HL-60 (cell line): ENCODE data around the gene PPM1H.
"Not testable (repeated sequence)": the region's sequence is repeated elsewhere in the genome, so short reads cannot be mapped to it uniquely, and the experiment has no call there.

Experiments
- POLR2AphosphoS5 ChIP-seq: IDR thresholded peaks from 2 replicates; pipeline ENCODE4 v1.6.1; 2012; ENCODE audit warnings: low read depth
- TF ChIP-seq, protein P1 (sequence below): IDR thresholded peaks from one replicate; pipeline ENCODE4 v1.5.1; 2011; ENCODE audit warnings: low read length, control low read depth, inconsistent platforms; ENCODE audit not compliant: insufficient read depth
- TF ChIP-seq, protein P2 (sequence below): IDR thresholded peaks from 2 replicates; pipeline ENCODE4 v1.6.1; 2012; ENCODE audit warnings: low read depth; ENCODE audit not compliant: insufficient replicate concordance

DNA sequence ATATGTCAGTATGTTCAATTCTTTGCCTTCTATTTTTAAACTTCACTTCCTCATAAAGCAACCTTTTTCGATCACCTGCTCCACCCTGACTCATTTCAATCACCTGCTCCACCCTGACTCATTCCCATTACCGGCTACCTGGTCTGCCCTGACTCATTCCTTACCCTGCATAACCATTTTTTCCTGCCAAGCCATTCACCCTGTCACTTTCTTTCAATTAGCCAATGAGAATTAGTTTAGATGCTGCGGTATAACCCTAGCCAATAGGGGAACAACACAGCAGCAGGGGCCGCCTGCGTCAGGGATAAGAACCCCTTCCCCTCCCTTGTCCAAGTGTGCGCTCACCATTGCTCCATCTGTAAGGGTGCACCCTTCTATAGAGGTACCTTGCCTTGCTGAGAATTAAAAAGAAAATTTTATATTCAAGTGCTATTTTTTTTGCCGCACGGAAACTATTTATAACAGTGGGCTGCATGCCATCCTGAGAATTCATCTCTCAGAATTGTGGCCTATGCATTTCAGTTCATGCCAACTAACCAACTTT, 31.6 kb upstream of the PPM1H start:
- not testable (repeated sequence) for TF ChIP-seq POLR2AphosphoS5
- TF ChIP-seq, protein P1, sequence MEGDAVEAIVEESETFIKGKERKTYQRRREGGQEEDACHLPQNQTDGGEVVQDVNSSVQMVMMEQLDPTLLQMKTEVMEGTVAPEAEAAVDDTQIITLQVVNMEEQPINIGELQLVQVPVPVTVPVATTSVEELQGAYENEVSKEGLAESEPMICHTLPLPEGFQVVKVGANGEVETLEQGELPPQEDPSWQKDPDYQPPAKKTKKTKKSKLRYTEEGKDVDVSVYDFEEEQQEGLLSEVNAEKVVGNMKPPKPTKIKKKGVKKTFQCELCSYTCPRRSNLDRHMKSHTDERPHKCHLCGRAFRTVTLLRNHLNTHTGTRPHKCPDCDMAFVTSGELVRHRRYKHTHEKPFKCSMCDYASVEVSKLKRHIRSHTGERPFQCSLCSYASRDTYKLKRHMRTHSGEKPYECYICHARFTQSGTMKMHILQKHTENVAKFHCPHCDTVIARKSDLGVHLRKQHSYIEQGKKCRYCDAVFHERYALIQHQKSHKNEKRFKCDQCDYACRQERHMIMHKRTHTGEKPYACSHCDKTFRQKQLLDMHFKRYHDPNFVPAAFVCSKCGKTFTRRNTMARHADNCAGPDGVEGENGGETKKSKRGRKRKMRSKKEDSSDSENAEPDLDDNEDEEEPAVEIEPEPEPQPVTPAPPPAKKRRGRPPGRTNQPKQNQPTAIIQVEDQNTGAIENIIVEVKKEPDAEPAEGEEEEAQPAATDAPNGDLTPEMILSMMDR: not testable (repeated sequence)
- TF ChIP-seq, protein P2, sequence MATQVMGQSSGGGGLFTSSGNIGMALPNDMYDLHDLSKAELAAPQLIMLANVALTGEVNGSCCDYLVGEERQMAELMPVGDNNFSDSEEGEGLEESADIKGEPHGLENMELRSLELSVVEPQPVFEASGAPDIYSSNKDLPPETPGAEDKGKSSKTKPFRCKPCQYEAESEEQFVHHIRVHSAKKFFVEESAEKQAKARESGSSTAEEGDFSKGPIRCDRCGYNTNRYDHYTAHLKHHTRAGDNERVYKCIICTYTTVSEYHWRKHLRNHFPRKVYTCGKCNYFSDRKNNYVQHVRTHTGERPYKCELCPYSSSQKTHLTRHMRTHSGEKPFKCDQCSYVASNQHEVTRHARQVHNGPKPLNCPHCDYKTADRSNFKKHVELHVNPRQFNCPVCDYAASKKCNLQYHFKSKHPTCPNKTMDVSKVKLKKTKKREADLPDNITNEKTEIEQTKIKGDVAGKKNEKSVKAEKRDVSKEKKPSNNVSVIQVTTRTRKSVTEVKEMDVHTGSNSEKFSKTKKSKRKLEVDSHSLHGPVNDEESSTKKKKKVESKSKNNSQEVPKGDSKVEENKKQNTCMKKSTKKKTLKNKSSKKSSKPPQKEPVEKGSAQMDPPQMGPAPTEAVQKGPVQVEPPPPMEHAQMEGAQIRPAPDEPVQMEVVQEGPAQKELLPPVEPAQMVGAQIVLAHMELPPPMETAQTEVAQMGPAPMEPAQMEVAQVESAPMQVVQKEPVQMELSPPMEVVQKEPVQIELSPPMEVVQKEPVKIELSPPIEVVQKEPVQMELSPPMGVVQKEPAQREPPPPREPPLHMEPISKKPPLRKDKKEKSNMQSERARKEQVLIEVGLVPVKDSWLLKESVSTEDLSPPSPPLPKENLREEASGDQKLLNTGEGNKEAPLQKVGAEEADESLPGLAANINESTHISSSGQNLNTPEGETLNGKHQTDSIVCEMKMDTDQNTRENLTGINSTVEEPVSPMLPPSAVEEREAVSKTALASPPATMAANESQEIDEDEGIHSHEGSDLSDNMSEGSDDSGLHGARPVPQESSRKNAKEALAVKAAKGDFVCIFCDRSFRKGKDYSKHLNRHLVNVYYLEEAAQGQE: not testable (repeated sequence)
